Measurements from ENCODE around the gene CHRNE.

DNA sequence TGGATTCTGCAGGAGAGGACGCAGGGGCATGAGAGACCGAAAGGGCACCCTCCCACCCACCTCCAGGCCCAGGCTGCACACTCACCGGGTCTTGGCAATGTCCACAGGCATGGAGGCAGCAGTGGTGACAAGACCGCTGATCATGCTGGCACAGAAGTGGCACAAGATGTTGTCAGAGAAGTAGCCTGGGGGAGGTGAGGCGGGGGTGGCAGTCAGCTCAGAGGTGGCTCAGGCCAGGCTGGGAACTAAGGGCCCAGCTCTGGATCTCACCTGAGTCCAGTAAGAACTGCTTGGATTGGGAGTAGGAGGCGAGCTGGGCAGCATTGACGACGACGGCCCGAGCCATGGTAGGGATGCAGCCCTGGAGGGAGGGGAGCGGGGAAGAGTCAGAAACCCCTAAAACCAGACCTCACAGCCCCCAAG lies 35.2 kb upstream of the CHRNE start:
- no peak for TF ChIP-seq POLR2A (IDR thresholded peaks at IDR 0.05; ENCODE audit: low read depth, low read length)
- no peak for TF ChIP-seq POLR2AphosphoS5 (IDR thresholded peaks at IDR 0.05; ENCODE audit: low read depth, low read length)
